IPS-18c (cell line): ENCODE measurements around the gene PSMG4.

Source experiments
- H3K4me3 ChIP-seq: 2 replicates; pipeline ENCODE4 v1.7.0; 2013; ENCODE audit warnings: low read depth, mild to moderate bottlenecking, low read length, moderate library complexity; ENCODE audit not compliant: insufficient read depth
- H3K9me3 ChIP-seq: one replicate; pipeline ENCODE4 v1.6.1; 2013; ENCODE audit warnings: mild to moderate bottlenecking, low read length, moderate library complexity; ENCODE audit not compliant: control insufficient read depth, insufficient read depth

The PSMG4 gene

DNA sequence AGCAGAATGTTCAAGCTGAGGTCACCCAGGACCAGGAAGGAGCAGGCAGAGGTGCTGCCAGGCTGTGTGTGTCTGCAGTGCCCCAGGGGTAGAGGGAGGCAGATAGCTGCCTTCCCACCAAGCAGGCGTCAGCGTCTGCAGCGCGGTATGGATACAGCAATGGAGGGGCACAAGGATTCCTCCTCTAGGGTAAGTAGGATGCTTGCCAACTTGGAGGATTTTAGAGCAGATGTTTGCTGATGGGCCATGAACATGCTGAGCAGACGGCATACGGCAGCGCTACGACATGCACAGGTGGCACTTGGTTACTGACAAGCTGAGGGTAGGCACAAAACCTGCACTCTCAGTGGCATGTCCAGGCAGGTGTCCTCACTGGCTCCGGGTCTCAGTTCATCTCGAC is 48.1 kb downstream of the PSMG4 start:
- peak overlapping the region; percentile 4; the same call in 1 of the 2 replicates for H3K4me3 ChIP-seq
- no peaks in the 10 kb centered on the region for H3K9me3 ChIP-seq

GRCh38 chr6:3307436-3307835 is 48.7 kb downstream of the PSMG4 start:
- H3K4me3 ChIP-seq = no peak overlapping the region
- no peaks in the 10 kb centered on the region for H3K9me3 ChIP-seq

DNA sequence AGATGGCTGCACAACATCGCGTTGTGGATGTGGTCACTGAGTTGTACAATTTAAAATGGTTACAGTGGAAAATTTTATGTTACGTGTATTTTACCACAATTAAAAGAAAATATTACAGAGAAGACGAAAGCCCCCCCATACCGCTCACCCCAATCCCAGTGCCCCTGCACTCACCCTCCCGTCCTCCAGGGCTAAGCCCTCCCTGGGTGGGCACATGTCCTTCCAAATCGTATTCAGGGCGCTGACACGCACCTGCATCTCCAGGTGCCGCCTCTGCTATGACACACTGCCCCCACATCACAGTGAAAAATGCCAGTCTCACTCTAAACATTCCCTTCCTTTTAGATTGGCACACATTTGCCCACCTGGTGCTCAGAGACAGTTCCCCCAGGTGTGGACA is 49.4 kb downstream of the PSMG4 start:
- Histone ChIP-seq H3K9me3 (no peaks in the 10 kb centered on the region), H3K4me3 (no peak overlapping the region)

- Histone ChIP-seq H3K9me3 (no peaks in the 10 kb centered on the region), H3K4me3 (no peak overlapping the region)
These were observed 50.8 kb downstream of the PSMG4 start for GRCh38 chr6:3309391-3310050.

GRCh38 chr6:3310051-3310448 is 51.3 kb downstream of the PSMG4 start:
- Histone ChIP-seq H3K4me3 (no peak overlapping the region), H3K9me3 (no peaks in the 10 kb centered on the region)

DNA sequence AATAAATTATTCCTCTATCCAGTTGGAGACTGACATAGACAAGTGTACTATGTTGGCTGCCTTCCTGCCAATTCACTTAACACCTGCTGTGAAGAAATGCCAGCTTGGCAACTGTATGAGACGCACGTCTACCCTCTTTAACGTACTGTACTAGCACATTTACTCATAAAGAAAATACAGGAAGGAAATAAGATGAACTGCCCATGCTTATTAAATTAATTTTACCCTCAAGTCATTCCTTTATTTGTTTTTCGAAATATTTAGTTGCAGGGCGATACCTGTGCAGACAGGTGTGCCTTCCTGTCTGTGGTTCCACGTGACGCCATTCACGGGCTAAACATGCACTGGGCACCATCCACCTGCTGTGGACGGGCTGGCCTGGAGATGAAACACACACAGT is 52.0 kb downstream of the PSMG4 start:
- no peak overlapping the region for H3K4me3 ChIP-seq
- H3K9me3 ChIP-seq = no peaks in the 10 kb centered on the region

DNA sequence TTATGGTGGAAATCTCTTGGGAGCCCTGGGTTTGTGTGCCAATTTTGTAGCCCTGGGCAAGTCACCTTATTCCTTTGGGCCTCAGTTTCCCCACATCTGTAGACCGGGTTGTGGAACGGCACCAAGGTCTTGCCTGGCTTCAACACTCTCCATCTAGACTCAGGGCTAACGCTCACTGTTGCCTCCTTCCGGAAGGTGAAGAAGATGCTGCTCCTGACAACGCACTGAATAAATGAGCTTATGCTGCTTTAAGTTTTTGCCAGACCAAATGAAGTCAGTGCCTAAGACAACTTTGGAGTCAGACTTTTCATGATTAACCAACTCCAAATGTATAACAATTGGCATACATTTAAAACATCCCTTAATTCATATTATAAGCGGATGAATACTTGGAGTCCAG is 53.1 kb downstream of the PSMG4 start:
- Histone ChIP-seq H3K9me3 (no peaks in the 10 kb centered on the region), H3K4me3 (no peak overlapping the region)

DNA sequence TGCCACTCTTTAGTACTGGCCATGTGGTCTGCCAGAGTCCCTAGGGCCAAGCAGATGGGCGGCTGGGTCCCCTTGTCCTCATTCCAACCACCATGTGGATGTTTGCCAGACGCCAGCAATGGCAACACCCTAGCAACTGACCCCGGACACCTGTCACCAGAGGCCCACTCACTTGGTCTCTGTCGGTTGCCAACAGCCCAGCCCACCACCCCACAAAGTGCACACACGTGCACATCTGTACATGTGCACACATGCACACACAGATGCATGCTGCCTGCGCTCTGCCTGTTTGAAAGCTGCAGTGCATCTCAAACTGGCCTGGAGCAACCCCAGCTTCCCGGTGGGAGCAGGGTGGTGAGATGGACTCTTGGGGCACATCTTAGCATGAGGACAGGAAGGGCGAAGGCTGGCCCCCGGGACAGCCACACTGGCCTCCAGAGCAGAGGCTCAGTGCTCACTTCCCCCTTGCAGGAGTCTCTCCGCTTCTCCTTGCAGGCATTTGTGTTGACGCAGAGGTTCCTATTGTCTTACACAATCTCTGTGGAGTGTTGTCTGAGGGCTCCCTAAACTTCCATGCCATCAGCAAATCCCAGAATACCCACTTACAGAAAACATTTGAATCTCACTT is 54.0 kb downstream of the PSMG4 start:
- Histone ChIP-seq H3K4me3 (no peak overlapping the region), H3K9me3 (no peaks in the 10 kb centered on the region)

DNA sequence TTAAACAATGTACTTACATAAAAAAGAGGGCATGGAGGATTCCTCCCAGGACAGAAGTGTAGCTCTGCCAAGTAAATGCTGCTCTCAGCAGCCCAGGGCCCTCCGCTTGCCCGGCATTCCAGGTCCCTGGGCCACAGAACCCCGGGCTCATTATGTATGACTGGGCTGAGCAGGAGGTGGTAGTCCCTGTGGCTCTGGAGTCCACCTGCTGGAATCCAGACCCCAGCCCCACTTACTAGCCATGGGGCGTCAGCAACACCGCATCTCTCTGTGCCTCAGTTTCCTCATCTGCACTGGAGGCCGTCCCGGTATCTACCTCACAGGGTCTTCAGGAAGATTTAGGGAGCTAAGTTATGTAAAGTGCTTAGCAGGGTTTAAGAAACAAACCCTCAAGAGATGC is 55.4 kb downstream of the PSMG4 start:
- Histone ChIP-seq H3K4me3 (no peak overlapping the region), H3K9me3 (peaks cover 3% of the 10 kb centered on the region)

GRCh38 chr6:3314621-3315467 is 56.1 kb downstream of the PSMG4 start:
- peaks cover 3% of the 10 kb centered on the region for H3K9me3 ChIP-seq
- no peak overlapping the region for H3K4me3 ChIP-seq

DNA sequence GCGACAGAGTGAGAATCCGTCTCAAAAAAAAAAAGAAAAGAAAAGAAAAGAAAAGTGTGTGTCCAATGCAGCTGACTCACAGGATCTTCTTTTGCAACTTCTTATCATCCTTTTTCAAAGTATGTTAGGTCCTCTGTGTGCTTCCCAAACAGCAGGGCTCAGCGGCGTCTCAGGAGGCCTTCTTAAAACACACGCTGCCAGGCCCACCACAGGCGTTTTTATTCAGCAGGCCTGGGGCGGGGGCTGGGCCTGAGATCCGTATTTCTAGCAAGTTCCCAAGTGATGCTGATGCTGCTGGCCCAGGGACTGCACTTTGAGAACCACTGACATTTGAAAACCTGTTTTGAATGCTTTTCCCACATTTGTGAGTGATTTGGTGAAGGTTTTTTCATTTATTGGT is 57.1 kb downstream of the PSMG4 start:
- Histone ChIP-seq H3K4me3 (no peak overlapping the region), H3K9me3 (peaks cover 3% of the 10 kb centered on the region)

DNA sequence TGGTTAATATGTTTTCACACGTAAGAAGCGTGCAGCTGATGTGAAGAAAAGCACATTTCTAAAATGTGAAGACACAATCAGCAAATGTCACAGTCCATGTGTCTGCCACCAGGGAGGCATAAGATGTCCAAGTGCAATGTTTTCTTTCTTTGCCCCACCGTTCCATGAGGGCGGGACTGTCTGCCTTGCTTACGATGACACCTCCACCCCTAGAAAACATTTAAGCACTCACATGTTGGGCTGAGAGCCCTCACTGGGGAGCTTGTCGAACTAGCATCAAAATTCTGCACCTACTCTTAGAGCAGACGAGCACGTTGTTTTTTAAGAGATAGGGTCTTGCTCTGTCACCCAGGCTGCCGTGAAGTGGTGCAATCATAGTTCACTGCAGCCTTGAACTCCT is 57.6 kb downstream of the PSMG4 start:
- Histone ChIP-seq H3K4me3 (no peak overlapping the region), H3K9me3 (peaks cover 3% of the 10 kb centered on the region)

GRCh38 chr6:3316818-3317217 is 58.1 kb downstream of the PSMG4 start:
- peaks cover 3% of the 10 kb centered on the region for H3K9me3 ChIP-seq
- H3K4me3 ChIP-seq = no peak overlapping the region
